ENCODE measurements around the gene SNX20.

Gene SNX20

GRCh38 chr16:50679266-50679665, 1.8 kb downstream of the SNX20 start:
- DNase-seq, result no peak

- no peak for DNase-seq
These were observed 2.6 kb downstream of the SNX20 start for GRCh38 chr16:50678531-50678930.

- no peak for DNase-seq
These were observed 3.8 kb downstream of the SNX20 start for GRCh38 chr16:50677351-50677750.

GRCh38 chr16:50676684-50677225, 4.4 kb downstream of the SNX20 start:
- DNase-seq, result no peak

- DNase-seq, result no peak
These were observed 5.2 kb downstream of the SNX20 start for GRCh38 chr16:50675686-50676610.

- DNase-seq, result no peak
These were observed 6.3 kb downstream of the SNX20 start for GRCh38 chr16:50674831-50675230.

- no peak for DNase-seq
These were observed 7.4 kb downstream of the SNX20 start for GRCh38 chr16:50673496-50674275.

- peak; percentile 29 for DNase-seq
These were observed 9.4 kb downstream of the SNX20 start for GRCh38 chr16:50671644-50672260.

GRCh38 chr16:50670476-50670875, 10.6 kb downstream of the SNX20 start:
- DNase-seq, result no peak

GRCh38 chr16:50669741-50670140, 11.4 kb downstream of the SNX20 start:
- DNase-seq, result no peak

- DNase-seq, result no peak
These were observed 12.6 kb downstream of the SNX20 start for GRCh38 chr16:50668368-50669008.

- no peak for DNase-seq
These were observed 13.4 kb downstream of the SNX20 start for GRCh38 chr16:50667497-50668367.

GRCh38 chr16:50666658-50667496, 14.2 kb downstream of the SNX20 start:
- DNase-seq, result no peak

GRCh38 chr16:50665128-50665878, 15.8 kb downstream of the SNX20 start:
- DNase-seq, result peak; percentile 93

- DNase-seq, result no peak
These were observed 16.8 kb downstream of the SNX20 start for GRCh38 chr16:50664270-50664669.

- DNase-seq, result no peak
These were observed 18.7 kb downstream of the SNX20 start for GRCh38 chr16:50662306-50662940.

- no peak for DNase-seq
These were observed 21.3 kb downstream of the SNX20 start for GRCh38 chr16:50659806-50660205.

GRCh38 chr16:50657241-50657640, 23.9 kb downstream of the SNX20 start:
- no peak for DNase-seq

GRCh38 chr16:50655558-50656055, 25.5 kb downstream of the SNX20 start:
- no peak for DNase-seq

Measured in eye (tissue), 1 donor.